ENCODE results near the gene BACH2. TPM values are rescaled to one million over a fixed set of nuclear protein-coding genes. Genes with fewer than 3 reads are reported as not detected.
"Not testable (repeated sequence)": the region's sequence is repeated elsewhere in the genome, so short reads cannot be mapped to it uniquely, and the experiment has no call there.

BACH2 gene
- polyA plus RNA-seq, 1 experiment, result 2.2 TPM

DNA sequence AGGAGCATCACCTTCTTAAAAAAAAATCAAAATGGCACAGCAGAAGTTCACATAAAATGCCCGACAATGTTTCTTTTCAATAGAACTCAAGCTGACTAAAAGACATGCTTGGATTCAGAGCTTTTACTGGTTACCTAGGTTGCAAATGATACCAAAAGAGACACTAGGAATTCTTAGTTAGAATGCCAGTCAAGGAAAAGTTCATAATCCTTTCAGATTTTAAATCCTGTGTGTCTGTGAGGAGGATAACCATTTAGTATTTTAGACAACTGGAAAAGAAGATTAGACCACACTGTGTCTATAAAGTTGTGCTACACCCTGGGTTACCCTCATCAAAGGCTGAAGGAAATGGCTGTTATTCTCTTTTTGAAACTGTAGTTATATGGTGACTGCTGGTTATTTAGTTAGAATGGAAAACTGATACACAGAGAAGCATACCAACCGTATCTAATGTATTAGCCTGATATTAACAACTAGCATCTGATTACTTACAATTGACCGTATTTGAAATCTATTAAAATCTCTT lies 262.8 kb downstream of the BACH2 start:
- H3K4me3 ChIP-seq (ENCODE audit: low read depth, low read length), result no peak overlapping the region
- no peaks in the 10 kb centered on the region for H3K9me3 ChIP-seq (ENCODE audit: control insufficient read depth, insufficient read depth, low read length)
- H3K27ac ChIP-seq (ENCODE audit: low read depth, low read length), result no peak overlapping the region
- POLR2A ChIA-PET, result no interaction called here
- CTCF ChIA-PET, result no interaction called here
- no peak for DNase-seq (ENCODE audit: low read depth, low spot score)
- no peaks in the 10 kb centered on the region for H3K27me3 ChIP-seq (ENCODE audit: control insufficient read depth, insufficient read depth, low read length)
- TF ChIP-seq, protein P1, sequence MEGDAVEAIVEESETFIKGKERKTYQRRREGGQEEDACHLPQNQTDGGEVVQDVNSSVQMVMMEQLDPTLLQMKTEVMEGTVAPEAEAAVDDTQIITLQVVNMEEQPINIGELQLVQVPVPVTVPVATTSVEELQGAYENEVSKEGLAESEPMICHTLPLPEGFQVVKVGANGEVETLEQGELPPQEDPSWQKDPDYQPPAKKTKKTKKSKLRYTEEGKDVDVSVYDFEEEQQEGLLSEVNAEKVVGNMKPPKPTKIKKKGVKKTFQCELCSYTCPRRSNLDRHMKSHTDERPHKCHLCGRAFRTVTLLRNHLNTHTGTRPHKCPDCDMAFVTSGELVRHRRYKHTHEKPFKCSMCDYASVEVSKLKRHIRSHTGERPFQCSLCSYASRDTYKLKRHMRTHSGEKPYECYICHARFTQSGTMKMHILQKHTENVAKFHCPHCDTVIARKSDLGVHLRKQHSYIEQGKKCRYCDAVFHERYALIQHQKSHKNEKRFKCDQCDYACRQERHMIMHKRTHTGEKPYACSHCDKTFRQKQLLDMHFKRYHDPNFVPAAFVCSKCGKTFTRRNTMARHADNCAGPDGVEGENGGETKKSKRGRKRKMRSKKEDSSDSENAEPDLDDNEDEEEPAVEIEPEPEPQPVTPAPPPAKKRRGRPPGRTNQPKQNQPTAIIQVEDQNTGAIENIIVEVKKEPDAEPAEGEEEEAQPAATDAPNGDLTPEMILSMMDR (IDR thresholded peaks at IDR 0.05; ENCODE audit: low read depth, low read length), result no peak

DNA sequence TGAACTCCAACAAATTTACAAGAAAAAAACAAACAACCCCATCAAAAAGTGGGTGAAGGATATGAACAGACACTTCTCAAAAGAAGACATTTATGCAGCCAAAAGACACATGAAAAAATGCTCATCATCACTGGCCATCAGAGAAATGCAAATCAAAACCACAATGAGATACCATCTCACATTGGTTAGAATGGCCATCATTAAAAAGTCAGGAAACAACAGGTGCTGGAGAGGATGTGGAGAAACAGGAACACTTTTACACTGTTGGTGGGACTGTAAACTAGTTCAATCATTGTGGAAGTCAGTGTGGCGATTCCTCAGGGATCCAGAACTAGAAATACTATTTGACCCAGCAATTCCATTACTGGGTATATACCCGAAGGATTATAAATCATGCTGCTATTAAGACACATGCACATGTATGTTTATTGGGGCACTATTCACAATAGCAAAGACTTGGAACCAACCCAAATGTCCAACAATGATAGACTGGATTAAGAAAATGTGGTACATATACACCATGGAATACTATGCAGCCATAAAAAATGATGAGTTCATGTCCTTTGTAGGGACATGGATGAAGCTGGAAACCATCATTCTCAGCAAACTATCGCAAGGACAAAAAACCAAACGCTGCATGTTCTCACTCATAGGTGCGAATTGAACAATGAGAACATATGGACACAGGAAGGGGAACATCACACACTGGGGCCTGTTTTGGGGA lies 264.0 kb downstream of the BACH2 start:
- H3K9me3 ChIP-seq (ENCODE audit: control insufficient read depth, insufficient read depth, low read length); H3K4me3 ChIP-seq (ENCODE audit: low read depth, low read length); CTCF ChIA-PET; H3K27me3 ChIP-seq (ENCODE audit: control insufficient read depth, insufficient read depth, low read length); H3K27ac ChIP-seq (ENCODE audit: low read depth, low read length); DNase-seq (ENCODE audit: low read depth, low spot score); POLR2A ChIA-PET: not testable (repeated sequence)

DNA sequence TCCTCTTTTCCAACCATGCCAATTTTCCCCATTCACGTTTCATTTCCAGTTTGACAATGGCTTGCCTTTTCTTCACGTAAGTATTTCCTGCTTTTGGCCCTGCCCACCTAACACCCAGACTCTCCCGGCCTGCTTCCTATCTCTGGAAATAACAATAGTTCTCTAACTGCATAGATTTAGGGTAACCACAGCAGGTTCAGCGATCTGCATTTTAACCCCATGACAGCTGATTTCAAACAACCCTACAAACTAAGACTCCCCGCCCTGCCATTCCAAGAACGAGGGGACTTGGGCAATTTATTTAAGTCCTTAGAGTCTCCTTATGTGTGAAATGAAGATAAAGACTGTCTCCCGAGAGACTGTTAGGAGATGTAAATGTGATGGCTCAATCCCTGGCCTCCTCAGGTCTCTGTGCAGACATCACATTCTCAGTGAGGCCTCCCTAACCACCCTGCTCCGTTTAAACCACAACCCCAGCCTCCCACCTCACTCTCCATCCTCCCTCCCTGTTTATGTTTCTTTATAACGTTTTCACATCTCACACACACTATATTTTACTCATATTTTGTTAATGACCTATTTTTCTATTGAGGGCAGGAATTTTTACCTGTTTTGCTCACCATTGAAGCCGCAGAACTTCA lies 267.5 kb downstream of the BACH2 start:
- ChIA-PET CTCF (no interaction called here), POLR2A (no interaction called here)
- no peak for DNase-seq (ENCODE audit: low read depth, low spot score)
- TF ChIP-seq, protein P1 (IDR thresholded peaks at IDR 0.05; ENCODE audit: low read depth, low read length), result no peak
- H3K27ac ChIP-seq (ENCODE audit: low read depth, low read length), result no peak overlapping the region
- H3K27me3 ChIP-seq (ENCODE audit: control insufficient read depth, insufficient read depth, low read length), result no peaks in the 10 kb centered on the region
- no peaks in the 10 kb centered on the region for H3K9me3 ChIP-seq (ENCODE audit: control insufficient read depth, insufficient read depth, low read length)
- no peak overlapping the region for H3K4me3 ChIP-seq (ENCODE audit: low read depth, low read length)

DNA sequence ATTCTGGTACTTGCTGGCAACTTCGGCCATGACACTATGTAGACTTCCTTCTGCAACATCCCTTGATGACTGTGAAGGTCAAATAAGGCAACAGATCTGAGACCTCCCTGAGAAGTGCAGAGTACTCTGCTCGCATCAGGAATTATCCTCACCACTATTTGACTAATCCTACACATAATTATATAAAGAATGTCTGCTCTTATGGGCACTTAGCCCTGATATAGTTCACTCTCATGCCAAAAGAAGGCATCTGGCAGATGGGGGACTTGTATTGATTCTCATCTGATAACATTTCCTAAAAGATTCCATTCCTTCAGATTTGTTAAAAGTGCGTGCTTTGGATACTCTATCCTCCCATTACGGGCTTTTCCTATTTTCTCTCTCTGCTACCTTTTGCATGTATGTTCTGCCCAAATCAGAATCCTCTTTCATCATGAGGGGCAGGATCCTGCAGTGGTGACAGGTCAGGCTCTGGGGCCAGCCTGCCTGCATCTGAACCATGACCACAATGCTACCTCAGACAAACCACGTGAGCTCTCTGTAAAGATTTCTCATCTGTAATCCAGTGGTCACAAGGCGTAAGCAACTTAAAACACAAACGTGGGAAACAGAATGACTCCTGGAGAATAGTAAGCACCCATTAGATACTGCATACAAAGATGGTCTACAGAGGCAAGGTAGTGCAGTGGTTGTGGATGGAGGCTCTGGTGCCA lies 268.4 kb downstream of the BACH2 start:
- no peaks in the 10 kb centered on the region for H3K27me3 ChIP-seq (ENCODE audit: control insufficient read depth, insufficient read depth, low read length)
- DNase-seq (ENCODE audit: low read depth, low spot score), result no peak
- H3K9me3 ChIP-seq (ENCODE audit: control insufficient read depth, insufficient read depth, low read length), result no peaks in the 10 kb centered on the region
- H3K27ac ChIP-seq (ENCODE audit: low read depth, low read length), result no peak overlapping the region
- CTCF ChIA-PET, result no interaction called here
- TF ChIP-seq, protein P1 (IDR thresholded peaks at IDR 0.05; ENCODE audit: low read depth, low read length), result no peak
- H3K4me3 ChIP-seq (ENCODE audit: low read depth, low read length), result no peak overlapping the region
- POLR2A ChIA-PET, result no interaction called here

DNA sequence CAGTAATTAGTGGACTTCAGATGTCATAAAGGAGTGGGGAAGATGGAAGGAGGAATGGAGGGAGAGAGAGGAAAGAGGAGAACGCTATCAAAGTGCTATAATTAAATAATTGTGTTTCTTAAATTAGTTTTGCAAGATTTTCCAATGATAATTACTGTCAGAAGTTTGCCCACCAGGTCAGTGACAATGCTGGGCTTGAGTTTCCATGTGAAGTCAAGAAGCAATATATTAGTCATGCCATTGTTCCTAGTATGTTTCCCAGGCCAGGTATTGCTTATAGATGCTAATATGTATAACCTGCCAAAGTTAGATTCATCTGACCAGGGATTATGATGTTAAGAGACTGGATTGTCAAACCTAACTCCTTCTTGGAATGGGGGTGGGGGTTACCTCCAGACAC lies 270.4 kb downstream of the BACH2 start:
- TF ChIP-seq, protein P1 (IDR thresholded peaks at IDR 0.05; ENCODE audit: low read depth, low read length), result no peak
- DNase-seq (ENCODE audit: low read depth, low spot score), result no peak
- H3K27ac ChIP-seq (ENCODE audit: low read depth, low read length), result peak overlapping the region; percentile 43
- H3K27me3 ChIP-seq (ENCODE audit: control insufficient read depth, insufficient read depth, low read length), result no peaks in the 10 kb centered on the region
- no peaks in the 10 kb centered on the region for H3K9me3 ChIP-seq (ENCODE audit: control insufficient read depth, insufficient read depth, low read length)
- ChIA-PET POLR2A (no interaction called here), CTCF (no interaction called here)
- H3K4me3 ChIP-seq (ENCODE audit: low read depth, low read length), result no peak overlapping the region

Data from AG04450 (cell line).